Mucosa of descending colon (tissue), 3 donors: ENCODE data around the gene COL11A2. TPM values are rescaled to one million over a fixed set of nuclear protein-coding genes. Genes with fewer than 3 reads are reported as not detected.
A peak's percentile ranks its signal among the peaks of the same experiment; 100 is the strongest.

ENCODE experiments used
- ATAC-seq: fragments of 200-7000 bp; cut with Tn5 transposase; one replicate; pipeline ENCODE4 v1.9.1; 2020; ENCODE audit warnings: mild to moderate bottlenecking, moderate library complexity
- DNase-seq, 3 donors: peaks; one replicate each; pipeline ENCODE4 v3.0.0-alpha.2; 2020
- H3K36me3 ChIP-seq: fragments of 200-600 bp; one replicate; pipeline ENCODE4 v1.8.0; 2021; ENCODE audit warnings: low read depth, mild to moderate bottlenecking
- H3K4me1 ChIP-seq: fragments of 200-600 bp; one replicate; pipeline ENCODE4 v1.8.0; 2021; ENCODE audit warnings: low read depth, mild to moderate bottlenecking
- H3K4me3 ChIP-seq: fragments of 200-600 bp; one replicate; pipeline ENCODE4 v1.8.0; 2021; ENCODE audit warnings: mild to moderate bottlenecking
- H3K9me3 ChIP-seq: fragments of 200-600 bp; one replicate; pipeline ENCODE4 v1.8.0; 2021; ENCODE audit warnings: mild to moderate bottlenecking
- intact Hi-C, 2 donors: fragments of 100-400 bp; cut with DNase I in 1 of 2; cut with micrococcal nuclease in 1 of 2; formaldehyde crosslinking; loops; one replicate each; pipeline versions ENCODE4 v1.11.0 to v1.11.1; 2022; cut with DNase I, micrococcal nuclease
- total RNA-seq, 3 donors: library from RNA; stranded (reverse); fragmentation: NEBNext Ultra II Directional in 2 of 3; extraction: Animal tissue kit (Norgen Biotek cat#: 25700) in 2 of 3; gene quantifications; one replicate each; pipeline versions ENCODE4 v1.2.1 to v1.2.4, GENCODE V29; 2021 to 2023
- TF ChIP-seq, protein P1 (sequence below): fragments of 200-600 bp; IDR thresholded peaks from one replicate; pipeline ENCODE4 v1.8.0; 2022; ENCODE audit warnings: antibody characterized with exemption, mild to moderate bottlenecking
- donor health status: DM: no; HTN: no; CAD: no; lungs with moderate emphysema.
- donor health status: DM: no; HTN: no; CAD: no.
- donor health status: DM: no; HTN: yes; CAD: no.

The COL11A2 gene
- total RNA-seq, 3 donors from 2014 or later, result 0.27 to 1.1 (median 0.52) TPM

DNA sequence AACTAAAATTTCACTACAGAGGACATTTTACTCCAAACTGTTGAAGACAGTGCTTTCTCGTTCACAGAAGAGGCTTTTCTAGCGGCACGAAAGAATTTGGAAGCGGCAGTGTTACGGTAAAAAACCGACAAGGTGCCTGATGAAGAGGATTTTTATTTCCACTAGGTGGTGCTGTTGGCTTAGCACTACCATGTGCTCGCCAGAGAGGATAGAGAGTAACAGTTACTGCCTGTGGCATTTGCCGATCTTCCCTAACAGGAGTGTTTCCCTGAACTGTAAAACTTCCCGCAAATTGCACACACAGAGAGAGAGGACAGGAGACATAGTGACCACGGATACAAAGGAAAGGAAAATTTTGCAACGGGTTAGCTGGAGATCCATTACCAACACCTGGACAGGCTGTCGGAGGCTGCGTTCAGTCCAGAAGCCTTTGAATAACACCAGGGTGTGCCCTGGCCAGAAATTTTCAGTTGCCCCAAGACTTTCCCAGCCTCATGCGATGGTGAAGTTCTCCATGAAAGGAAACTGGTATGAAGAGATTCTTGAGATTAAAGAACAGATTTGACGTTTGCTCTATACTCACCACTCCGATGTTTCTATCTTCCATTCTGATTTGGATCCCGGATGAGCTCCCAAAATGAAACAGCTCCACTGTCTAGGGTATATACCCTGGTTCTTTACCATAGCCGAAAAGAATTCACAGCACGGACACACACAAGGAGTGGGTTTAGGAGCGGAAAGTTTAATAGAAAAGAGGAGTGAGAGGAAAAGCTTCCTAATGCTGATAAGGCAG, 68.3 kb downstream of the COL11A2 start:
- DNase-seq (peak in 1 of 3 donors; percentile 26), ATAC-seq (peak; percentile 51)
- H3K4me1 ChIP-seq, result no peaks in the 10 kb centered on the region
- H3K4me3 ChIP-seq, result no peak overlapping the region
- peaks cover 14% of the 10 kb centered on the region for H3K9me3 ChIP-seq
- TF ChIP-seq, protein P1, sequence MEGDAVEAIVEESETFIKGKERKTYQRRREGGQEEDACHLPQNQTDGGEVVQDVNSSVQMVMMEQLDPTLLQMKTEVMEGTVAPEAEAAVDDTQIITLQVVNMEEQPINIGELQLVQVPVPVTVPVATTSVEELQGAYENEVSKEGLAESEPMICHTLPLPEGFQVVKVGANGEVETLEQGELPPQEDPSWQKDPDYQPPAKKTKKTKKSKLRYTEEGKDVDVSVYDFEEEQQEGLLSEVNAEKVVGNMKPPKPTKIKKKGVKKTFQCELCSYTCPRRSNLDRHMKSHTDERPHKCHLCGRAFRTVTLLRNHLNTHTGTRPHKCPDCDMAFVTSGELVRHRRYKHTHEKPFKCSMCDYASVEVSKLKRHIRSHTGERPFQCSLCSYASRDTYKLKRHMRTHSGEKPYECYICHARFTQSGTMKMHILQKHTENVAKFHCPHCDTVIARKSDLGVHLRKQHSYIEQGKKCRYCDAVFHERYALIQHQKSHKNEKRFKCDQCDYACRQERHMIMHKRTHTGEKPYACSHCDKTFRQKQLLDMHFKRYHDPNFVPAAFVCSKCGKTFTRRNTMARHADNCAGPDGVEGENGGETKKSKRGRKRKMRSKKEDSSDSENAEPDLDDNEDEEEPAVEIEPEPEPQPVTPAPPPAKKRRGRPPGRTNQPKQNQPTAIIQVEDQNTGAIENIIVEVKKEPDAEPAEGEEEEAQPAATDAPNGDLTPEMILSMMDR, result no peak
- intact Hi-C loops, result no loop called here
- H3K36me3 ChIP-seq, result no peaks in the 10 kb centered on the region

- TF ChIP-seq, protein P1, result no peak
- intact Hi-C loops, result no loop called here
- Histone ChIP-seq H3K4me1 (no peaks in the 10 kb centered on the region), H3K9me3 (peaks cover 14% of the 10 kb centered on the region), H3K36me3 (no peaks in the 10 kb centered on the region), H3K4me3 (no peak overlapping the region)
- DNase-seq, result no peak
- no peak for ATAC-seq
Observed at GRCh38 chr6:33123181-33123580, 69.1 kb downstream of the COL11A2 start.

- Histone ChIP-seq H3K36me3 (no peaks in the 10 kb centered on the region), H3K4me3 (no peak overlapping the region), H3K9me3 (peaks cover 14% of the 10 kb centered on the region), H3K4me1 (no peaks in the 10 kb centered on the region)
- TF ChIP-seq, protein P1, result no peak
- ATAC-seq, result no peak
- DNase-seq, result no peak
- intact Hi-C loops, result no loop called here
Observed at GRCh38 chr6:33120001-33120400, 72.3 kb downstream of the COL11A2 start.

DNA sequence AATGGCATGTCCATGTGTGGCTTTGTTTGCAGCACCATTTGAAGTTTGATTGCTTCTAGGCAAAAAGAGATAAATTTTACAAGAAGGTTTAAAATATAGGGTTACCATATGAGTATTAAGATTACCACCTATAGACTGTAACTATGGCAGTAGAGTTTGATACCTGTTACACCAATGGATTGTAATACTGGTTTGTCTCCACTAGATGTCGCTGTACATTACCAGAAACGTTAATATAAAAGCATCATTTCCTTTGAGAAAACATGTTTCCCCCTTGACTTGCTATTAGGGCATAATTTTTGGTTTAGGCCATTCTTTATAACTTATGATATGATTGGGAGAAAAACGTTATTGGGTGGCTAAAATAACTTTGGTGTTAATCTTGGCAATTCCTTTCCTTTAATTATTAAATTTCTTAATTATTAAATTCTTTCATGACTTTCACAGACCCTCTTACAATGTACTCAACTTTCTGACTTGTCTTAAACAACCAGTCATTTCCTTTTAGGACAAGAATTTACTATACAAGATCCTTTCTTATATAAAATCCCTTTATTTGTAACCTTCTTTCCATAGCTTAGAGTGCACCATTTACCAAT, 73.6 kb downstream of the COL11A2 start:
- H3K9me3 ChIP-seq, result peaks cover 3% of the 10 kb centered on the region
- H3K4me1 ChIP-seq, result no peaks in the 10 kb centered on the region
- DNase-seq, result peak in 1 of 3 donors; percentile 66
- intact Hi-C loops, result loop anchor here (5.0 to 10.0 kb wide), 2 partner anchors 126 to 129 kb away; no protein-coding TSS in a partner anchor
- no peaks in the 10 kb centered on the region for H3K36me3 ChIP-seq
- ATAC-seq, result peak; percentile 67
- no peak overlapping the region for H3K4me3 ChIP-seq
- TF ChIP-seq, protein P1, result peak; percentile 42

GRCh38 chr6:33117811-33118277, 74.4 kb downstream of the COL11A2 start:
- Histone ChIP-seq H3K4me3 (no peak overlapping the region), H3K4me1 (no peaks in the 10 kb centered on the region), H3K36me3 (no peaks in the 10 kb centered on the region), H3K9me3 (no peaks in the 10 kb centered on the region)
- DNase-seq (no peak), ATAC-seq (no peak)
- TF ChIP-seq, protein P1, result no peak
- intact Hi-C loops, result loop anchor here (5.0 to 10.0 kb wide), 2 partner anchors 127 to 129 kb away; no protein-coding TSS in a partner anchor
